H1 (cell line): Measurements from ENCODE around the gene STK39. TPM values are rescaled to one million over a fixed set of nuclear protein-coding genes. Genes with fewer than 3 reads are reported as not detected.

ENCODE experiments used
- CTCF ChIA-PET: fragments of 300-600 bp; sonication (Branson Sonifier 250); formaldehyde crosslinking; loops from one replicate; lab custom pipeline; 2021; ENCODE audit not compliant: partially characterized antibody; lab: Charles Lee
- POLR2A ChIA-PET: fragments of 300-600 bp; sonication (Branson Sonifier 250); formaldehyde crosslinking; loops from one replicate; lab custom pipeline; 2021; ENCODE audit warnings: inconsistent platforms; ENCODE audit not compliant: partially characterized antibody; lab: Charles Lee
- DNase-seq, 2 experiments: peaks; one replicate each; pipeline versions ENCODE4 v3.0.0 to v3.0.0-alpha.2; 2010 to 2022; ENCODE audit warnings: low spot score in 2 of 2, low read depth in 1 of 2, mixed read lengths in 1 of 2
- FAIRE-seq: peaks from 2 replicates; lab custom pipeline; 2011; peaks lifted over from hg19 to GRCh38; lab: Jason Lieb, UNC
- H2AFZ ChIP-seq: 2 replicates; pipeline ENCODE4 v1.8.1; 2012; ENCODE audit warnings: low read length, inconsistent platforms
- H2AK5ac ChIP-seq: 2 replicates; pipeline ENCODE4 v1.6.1; 2013; ENCODE audit warnings: low read depth, low read length
- H2BK120ac ChIP-seq: replicated peaks from 2 replicates; pipeline ENCODE3; 2013; ENCODE audit warnings: low read depth, low read length, inconsistent platforms
- H2BK12ac ChIP-seq: 2 replicates; pipeline ENCODE4 v1.6.1; 2013; ENCODE audit warnings: low read depth, low read length
- H2BK15ac ChIP-seq: 2 replicates; pipeline ENCODE4 v1.6.1; 2013; ENCODE audit warnings: low read length
- H2BK20ac ChIP-seq: 2 replicates; pipeline ENCODE4 v1.6.1; 2013; ENCODE audit warnings: low read length
- H2BK5ac ChIP-seq: 2 replicates; pipeline ENCODE4 v1.6.1; 2013; ENCODE audit warnings: low read depth, low read length
- H3K14ac ChIP-seq: 2 replicates; pipeline ENCODE4 v1.6.1; 2013; ENCODE audit warnings: inconsistent platforms; ENCODE audit not compliant: insufficient read length
- H3K18ac ChIP-seq: 2 replicates; pipeline ENCODE4 v1.6.1; 2013; ENCODE audit warnings: low read length; ENCODE audit errors: extremely low read depth
- H3K23ac ChIP-seq: 2 replicates; pipeline ENCODE4 v1.6.1; 2013; ENCODE audit warnings: inconsistent platforms; ENCODE audit not compliant: insufficient read length
- H3K23me2 ChIP-seq: 2 replicates; pipeline ENCODE4 v1.6.1; 2013; ENCODE audit warnings: low read depth, low read length
- H3K27ac ChIP-seq: 2 replicates; pipeline ENCODE4 v1.6.1; 2011; ENCODE audit warnings: low read depth, low read length, inconsistent platforms
- H3K27me3 ChIP-seq, 4 experiments: replicated peaks in 1 of 4; 1 replicate in 1 of 4; 2 replicates in 3 of 4; pipeline versions ENCODE4 v1.6.1 to v1.8.1; 2011 to 2013; ENCODE audit warnings: low read length in 3 of 4, mild to moderate bottlenecking in 3 of 4, inconsistent platforms in 2 of 4, mixed read lengths in 2 of 4, moderate library complexity in 1 of 4; ENCODE audit not compliant: control insufficient read depth in 3 of 4, insufficient read depth in 3 of 4; ENCODE audit errors: extremely low read depth in 1 of 4
- H3K36me3 ChIP-seq, 4 experiments: 2 replicates each; pipeline versions ENCODE4 v1.6.1 to v1.8.1; 2011 to 2013; ENCODE audit warnings: mild to moderate bottlenecking in 4 of 4, low read length in 3 of 4, moderate library complexity in 2 of 4, control low read depth in 1 of 4, inconsistent platforms in 1 of 4; ENCODE audit not compliant: insufficient read depth in 4 of 4, control insufficient read depth in 2 of 4
- H3K4ac ChIP-seq: replicated peaks from 2 replicates; pipeline ENCODE3; 2013; ENCODE audit warnings: low read length, low read depth, mixed read lengths, inconsistent platforms; ENCODE audit not compliant: insufficient read length
- H3K4me1 ChIP-seq, 4 experiments: replicated peaks in 1 of 4; 1 replicate in 1 of 4; 2 replicates in 3 of 4; pipeline versions ENCODE4 v1.6.1 to v1.8.1; 2011 to 2013; ENCODE audit warnings: low read length in 3 of 4, inconsistent platforms in 2 of 4, mixed read lengths in 1 of 4; ENCODE audit not compliant: insufficient read depth in 4 of 4, control insufficient read depth in 3 of 4
- H3K4me2 ChIP-seq, 2 experiments: 2 replicates each; pipeline versions ENCODE4 v1.6.1 to v1.8.1; 2011 to 2013; ENCODE audit warnings: low read depth in 2 of 2, low read length in 2 of 2, control low read depth in 1 of 2, inconsistent platforms in 1 of 2, mild to moderate bottlenecking in 1 of 2; ENCODE audit not compliant: insufficient read depth in 1 of 2
- H3K4me3 ChIP-seq, 4 experiments: fragments of 200-600, 300-600 bp in 1 of 4; sonication (generic), shearing (Covaris generic), sonication (Bioruptor Twin) in 1 of 4; 2 replicates each; pipeline versions ENCODE4 v1.5.1 to v1.8.1; 2011 to 2016; ENCODE audit warnings: low read length in 4 of 4, low read depth in 3 of 4, control low read depth in 2 of 4, inconsistent platforms in 2 of 4, mild to moderate bottlenecking in 2 of 4, mixed read lengths in 1 of 4, moderate library complexity in 1 of 4; ENCODE audit not compliant: insufficient read depth in 2 of 4; ENCODE audit errors: extremely low read depth in 1 of 4
- H3K56ac ChIP-seq: replicated peaks from 2 replicates; pipeline ENCODE3; 2013; ENCODE audit warnings: low read depth, mild to moderate bottlenecking, mixed read lengths, low read length, inconsistent platforms; ENCODE audit not compliant: insufficient read length
- H3K79me1 ChIP-seq: 2 replicates; pipeline ENCODE4 v1.6.1; 2013; ENCODE audit warnings: low read depth, low read length, control low read depth
- H3K79me2 ChIP-seq, 2 experiments: 2 replicates each; pipeline versions ENCODE4 v1.6.1 to v1.8.1; 2012 to 2013; ENCODE audit warnings: low read length in 2 of 2, mild to moderate bottlenecking in 2 of 2, inconsistent platforms in 1 of 2; ENCODE audit not compliant: insufficient read depth in 2 of 2, control insufficient read depth in 1 of 2
- H3K9ac ChIP-seq, 4 experiments: replicated peaks in 1 of 4; 1 replicate in 1 of 4; 2 replicates in 3 of 4; pipeline versions ENCODE4 v1.6.1 to v1.8.1; 2011 to 2013; ENCODE audit warnings: low read depth in 3 of 4, low read length in 3 of 4, control low read depth in 2 of 4, mild to moderate bottlenecking in 2 of 4, moderate library complexity in 2 of 4, inconsistent platforms in 1 of 4; ENCODE audit errors: extremely low read depth in 1 of 4
- H3K9me3 ChIP-seq, 2 experiments: 2 replicates each; pipeline versions ENCODE4 v1.6.1 to v1.8.1; 2012 to 2013; ENCODE audit warnings: mild to moderate bottlenecking in 2 of 2, moderate library complexity in 2 of 2, control low read depth in 1 of 2, inconsistent platforms in 1 of 2, low read depth in 1 of 2, low read length in 1 of 2, mixed read lengths in 1 of 2; ENCODE audit not compliant: insufficient read depth in 2 of 2
- H4K20me1 ChIP-seq, 2 experiments: replicated peaks in 1 of 2; 2 replicates each; pipeline versions ENCODE3 to v1.8.1; 2011 to 2013; ENCODE audit warnings: inconsistent platforms in 2 of 2, low read length in 2 of 2, mild to moderate bottlenecking in 1 of 2; ENCODE audit not compliant: insufficient read depth in 2 of 2, control insufficient read depth in 1 of 2
- H4K5ac ChIP-seq: 2 replicates; pipeline ENCODE4 v1.6.1; 2013; ENCODE audit warnings: low read length, low read depth, mixed read lengths, inconsistent platforms; ENCODE audit not compliant: insufficient read length
- H4K8ac ChIP-seq: 2 replicates; pipeline ENCODE4 v1.8.0; 2013; ENCODE audit warnings: mild to moderate bottlenecking, moderate library complexity, low read length, inconsistent platforms; ENCODE audit not compliant: insufficient read depth; ENCODE audit errors: extremely low read depth
- H4K91ac ChIP-seq: replicated peaks from 2 replicates; pipeline ENCODE3; 2013; ENCODE audit warnings: low read length, mixed read lengths, inconsistent platforms; ENCODE audit not compliant: insufficient read length
- BRCA1 ChIP-seq: IDR thresholded peaks from 2 replicates; pipeline ENCODE4 v1.6.1; 2012; ENCODE audit warnings: low read depth, low read length, improper control_type of control experiment
- EP300 ChIP-seq, 2 experiments: IDR thresholded peaks; 1 replicate in 1 of 2; 2 replicates in 1 of 2; pipeline ENCODE4 v1.6.1; 2011 to 2012; ENCODE audit warnings: low read depth in 2 of 2, low read length in 2 of 2, mild to moderate bottlenecking in 2 of 2, borderline replicate concordance in 1 of 2, inconsistent platforms in 1 of 2, moderate library complexity in 1 of 2
- GTF2F1 ChIP-seq: IDR thresholded peaks from 2 replicates; pipeline ENCODE4 v1.6.1; 2012; ENCODE audit warnings: low read depth, low read length, improper control_type of control experiment, borderline replicate concordance
- HDAC2 ChIP-seq, 2 experiments: fragments of 300-600 bp in 1 of 2; sonication (generic) in 1 of 2; IDR thresholded peaks; 2 replicates each; pipeline ENCODE4 v1.6.1; 2011 to 2012; ENCODE audit warnings: low read depth in 2 of 2, low read length in 2 of 2, mild to moderate bottlenecking in 2 of 2, moderate library complexity in 2 of 2, borderline replicate concordance in 1 of 2, inconsistent platforms in 1 of 2
- HDAC6 ChIP-seq: IDR thresholded peaks from one replicate; pipeline ENCODE4 v1.7.1; 2012; ENCODE audit warnings: low read depth, mild to moderate bottlenecking, inconsistent platforms, low read length, moderate library complexity
- KDM1A ChIP-seq: fragments of 200-600, 300-600 bp; sonication (generic); IDR thresholded peaks from 2 replicates; pipeline ENCODE4 v1.7.1; 2016; ENCODE audit warnings: mild to moderate bottlenecking, low read length, borderline replicate concordance
- KDM4A ChIP-seq: IDR thresholded peaks from one replicate; pipeline ENCODE4 v1.7.1; 2012; ENCODE audit warnings: low read depth, mild to moderate bottlenecking, moderate library complexity, low read length, inconsistent platforms; ENCODE audit not compliant: severe bottlenecking
- TAF1 ChIP-seq: IDR thresholded peaks from 2 replicates; pipeline ENCODE4 v1.6.1; 2011; ENCODE audit warnings: mild to moderate bottlenecking, low read depth, low read length
- TEAD4 ChIP-seq: IDR thresholded peaks from 2 replicates; pipeline ENCODE4 v1.6.1; 2012; ENCODE audit warnings: low read depth, low read length, inconsistent platforms, mixed read lengths
- WGBS, 2 experiments: shearing (Covaris generic) in 1 of 2; methylation state at CpG; one replicate each; pipeline versions ENCODE4 v1.1.6 to v1.1.7; 2013 to 2015; ENCODE audit warnings: low lambda C conversion rate in 2 of 2, mixed read lengths in 2 of 2, inconsistent platforms in 1 of 2, low coverage in 1 of 2, missing lambda C conversion rate in 1 of 2; ENCODE audit not compliant: insufficient replicate concordance in 2 of 2, insufficient coverage in 1 of 2, insufficient read length in 1 of 2; ENCODE audit errors: extremely low coverage in 1 of 2, missing lambda C conversion rate in 1 of 2; 5-methylcytosine and 5-hydroxymethylcytosine counted together
- polyA plus RNA-seq, 7 experiments: library from polyadenylated mRNA; depleted of rRNA in 3 of 7; stranded (reverse) in 5 of 7; unstranded in 2 of 7; fragments of >200 nt in 5 of 7; fragments of 200-250 nt in 2 of 7; gene quantifications; 1 replicate in 5 of 7; 2 replicates in 1 of 7; 4 replicates in 1 of 7; pipeline versions ENCODE4 v1.2.1 to v1.2.3, GENCODE V29; 2011 to 2013; ENCODE audit warnings: missing spikeins in 2 of 7, mixed read lengths in 2 of 7
- total RNA-seq: library from RNA; stranded (reverse); fragmentation: NEBNext Ultra II Directional; extraction: Animal tissue kit (Norgen Biotek cat#: 25700); gene quantifications from 2 replicates; pipeline ENCODE4 v1.2.1, GENCODE V29; 2021
- TF ChIP-seq, protein P1 (sequence below): IDR thresholded peaks from 2 replicates; pipeline ENCODE4 v1.6.1; 2012; ENCODE audit warnings: inconsistent platforms

STK39 gene
- total and polyA plus RNA-seq, 2 of the 8 experiments (the other 6 are each of a cell fraction or from before 2014, with no cell fraction given), result 13.7 to 23.8 TPM

DNA sequence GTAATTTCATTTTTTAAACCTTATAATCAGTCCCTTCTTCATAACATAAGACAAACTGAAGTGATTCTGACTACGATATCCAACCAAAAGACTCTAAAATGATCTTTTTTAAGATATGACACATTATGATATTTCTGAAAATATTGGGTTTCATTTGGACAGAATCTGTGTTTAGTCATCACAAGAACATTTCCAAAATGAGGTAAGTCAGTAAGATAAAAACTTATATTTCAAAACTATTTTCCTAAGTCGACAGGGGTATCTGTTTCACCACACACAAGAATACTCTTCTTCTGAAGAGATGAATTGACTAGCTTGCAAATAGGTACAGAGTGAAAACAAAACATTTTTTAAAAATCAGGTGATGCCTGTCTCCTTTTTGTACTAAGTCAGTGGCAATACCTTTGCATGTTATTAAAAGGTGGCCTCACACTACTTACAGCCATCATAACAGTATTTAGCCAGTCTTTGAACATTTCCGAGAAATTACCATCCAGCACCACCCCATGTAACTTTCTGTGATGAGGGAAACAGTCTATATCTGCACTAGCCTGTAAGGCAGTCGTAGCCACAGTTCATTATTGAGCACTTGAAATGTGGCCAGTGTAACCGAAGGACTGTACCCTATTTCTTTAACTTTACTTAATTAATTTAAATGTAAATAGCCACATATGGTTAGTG lies 13.5 kb downstream of the STK39 start:
- Histone ChIP-seq H3K56ac (no peak overlapping the region), H2BK120ac (no peak overlapping the region), H3K79me1 (no peaks in the 10 kb centered on the region), H3K23me2 (no peaks in the 10 kb centered on the region), H3K36me3 (peaks cover 0 to 2% (median 0%) of the 10 kb centered on the region in 4 experiments; a peak in 1 of 8 replicates), H4K91ac (no peak overlapping the region), H3K18ac (no peak overlapping the region), H3K4me1 (no peaks in the 10 kb centered on the region), H2AFZ (no peak overlapping the region), H4K8ac (no peak overlapping the region), H3K9ac (no peak overlapping the region), H2BK15ac (no peak overlapping the region), H3K4ac (no peak overlapping the region), H3K79me2 (no peaks in the 10 kb centered on the region), H4K20me1 (no peaks in the 10 kb centered on the region), H3K23ac (no peak overlapping the region), H3K27ac (no peak overlapping the region), H2BK20ac (no peak overlapping the region), H3K14ac (no peak overlapping the region), H2AK5ac (no peak overlapping the region), H3K27me3 (no peaks in the 10 kb centered on the region), H2BK12ac (no peak overlapping the region), H4K5ac (no peak overlapping the region), H3K9me3 (no peaks in the 10 kb centered on the region), H3K4me2 (no peak overlapping the region), H2BK5ac (no peak overlapping the region), H3K4me3 (no peak overlapping the region)
- ChIA-PET CTCF (no interaction called here), POLR2A (no interaction called here)
- WGBS, 2 experiments, result 91% methylated on average over 5 of the region's 5 CpGs; no CpG with 5 or more reads in 1 of the 2 experiments
- no peak for TF ChIP-seq BRCA1
- TF ChIP-seq TAF1, result no peak
- no peak for TF ChIP-seq KDM1A
- no peak for TF ChIP-seq GTF2F1
- TF ChIP-seq HDAC2 (IDR thresholded peaks at IDR 0.05; ENCODE audit: borderline replicate concordance in 1 of 2, low read depth in 2 of 2, low read length in 2 of 2), result no peak
- TF ChIP-seq KDM4A, result no peak
- no peak for TF ChIP-seq HDAC6
- no peak for TF ChIP-seq TEAD4
- no peak for TF ChIP-seq EP300 (IDR thresholded peaks at IDR 0.05; ENCODE audit: borderline replicate concordance in 1 of 2, low read depth in 2 of 2, low read length in 2 of 2)
- TF ChIP-seq, protein P1, sequence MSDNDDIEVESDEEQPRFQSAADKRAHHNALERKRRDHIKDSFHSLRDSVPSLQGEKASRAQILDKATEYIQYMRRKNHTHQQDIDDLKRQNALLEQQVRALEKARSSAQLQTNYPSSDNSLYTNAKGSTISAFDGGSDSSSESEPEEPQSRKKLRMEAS, result no peak
- no peak for DNase-seq
- no peak for FAIRE-seq
